B cell (primary cell): Measurements from ENCODE around the gene PCSK9.

Experiments used
- CTCF ChIP-seq: fragments of 200-600 bp; IDR thresholded peaks from one replicate; pipeline ENCODE4 v1.8.0; 2022; ENCODE audit warnings: antibody characterized with exemption, mild to moderate bottlenecking
- EZH2 ChIP-seq: IDR thresholded peaks from 2 replicates; pipeline ENCODE4 v1.6.1; 2012; ENCODE audit warnings: borderline replicate concordance, low read depth, mild to moderate bottlenecking, moderate library complexity, low read length; ENCODE audit not compliant: insufficient read depth, poor library complexity, severe bottlenecking

GRCh38 chr1:55052221-55053142 lies 13.1 kb downstream of the PCSK9 start:
- no peak for TF ChIP-seq CTCF
- TF ChIP-seq EZH2, result no peak
